Breast epithelium (tissue), 3 donors: ENCODE results near the gene CIROP.

Experiments used
- CTCF ChIP-seq, 3 donors: fragments of 450-650 bp; IDR thresholded peaks; one replicate each; pipeline ENCODE4 v1.5.1; 2016 to 2017; ENCODE audit warnings: antibody characterized with exemption in 3 of 3, mild to moderate bottlenecking in 3 of 3, moderate library complexity in 3 of 3
- POLR2A ChIP-seq: fragments of 450-650 bp; IDR thresholded peaks from one replicate; pipeline ENCODE4 v1.6.1; 2016; ENCODE audit warnings: antibody characterized with exemption, mild to moderate bottlenecking, moderate library complexity
- POLR2AphosphoS5 ChIP-seq, 3 donors: sonication (generic); formaldehyde crosslinking; IDR thresholded peaks; one replicate each; pipeline ENCODE4 v1.6.1; 2017; ENCODE audit warnings: antibody characterized with exemption in 3 of 3

- TF ChIP-seq POLR2A (no peak), CTCF (IDR thresholded peaks at IDR 0.05) (no peak), POLR2AphosphoS5 (IDR thresholded peaks at IDR 0.05) (no peak)
Observed at GRCh38 chr14:23066368-23066767, 38.4 kb downstream of the CIROP start.
